Measurements from ENCODE around the gene ARHGEF2.
A peak's percentile ranks its signal among the peaks of the same experiment; 100 is the strongest.
"Not testable (repeated sequence)": the region's sequence is repeated elsewhere in the genome, so short reads cannot be mapped to it uniquely, and the experiment has no call there.

The ARHGEF2 gene

DNA sequence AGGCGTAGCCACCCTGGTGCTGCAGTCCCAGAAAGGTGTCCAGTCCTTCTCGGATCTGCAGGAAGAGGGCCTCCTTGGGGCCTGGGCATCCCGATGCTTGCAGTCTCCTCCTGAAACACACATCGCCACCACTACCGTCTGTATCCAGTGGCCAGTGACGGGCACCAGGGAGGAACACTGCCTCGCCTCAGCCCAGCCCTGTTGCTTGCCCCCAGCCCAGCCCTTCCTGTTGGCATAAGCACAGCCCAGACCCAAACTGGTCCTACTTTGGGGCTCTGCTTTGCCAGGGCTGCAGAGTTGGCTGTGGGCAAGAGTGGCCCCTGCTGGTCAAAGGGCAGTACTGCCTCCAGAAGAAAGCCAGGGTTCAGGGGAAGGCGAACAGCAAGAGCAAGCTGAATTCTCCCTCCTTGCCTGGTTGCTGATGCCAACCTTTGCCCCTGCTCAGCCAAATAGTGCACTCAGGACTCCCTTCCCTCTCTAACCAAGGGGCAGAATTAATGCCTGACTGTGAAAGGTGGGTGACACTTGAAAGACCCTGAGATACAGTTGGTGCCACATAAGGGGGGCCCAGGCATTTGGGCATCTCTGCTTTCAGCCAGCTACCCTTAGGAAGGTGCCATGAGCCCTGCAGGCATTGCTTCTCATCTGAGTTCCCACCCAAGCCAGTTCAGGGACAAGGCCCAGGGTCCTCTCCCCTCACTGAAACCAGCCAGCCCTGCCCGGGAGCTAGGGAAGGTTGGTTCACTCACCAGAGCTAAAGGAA, 11.1 kb upstream of the ARHGEF2 start:
- TF ChIP-seq CTCF (IDR thresholded peaks at IDR 0.05; ENCODE audit: insufficient read depth, low read length, missing control alignments) = peak; percentile 92
- H3K4me3 ChIP-seq (ENCODE audit: low read depth, low read length) = peak overlapping the region; percentile 39
- DNase-seq (ENCODE audit: low read depth, low spot score) = no peak
- POLR2A ChIA-PET = interaction anchor here (0.6 to 1.1 kb wide), 3 partner anchors 12 to 51 kb away, joined by 3 to 4 read pairs (median 3); partner anchors contain the start of gene ARHGEF2
- CTCF ChIA-PET = interaction anchor here (0.6 to 6.4 kb wide), 40 partner anchors 9 to 715 kb away, joined by 3 to 102 read pairs (median 4); partner anchors contain the start of genes ARHGEF2, KHDC4 and SSR2

DNA sequence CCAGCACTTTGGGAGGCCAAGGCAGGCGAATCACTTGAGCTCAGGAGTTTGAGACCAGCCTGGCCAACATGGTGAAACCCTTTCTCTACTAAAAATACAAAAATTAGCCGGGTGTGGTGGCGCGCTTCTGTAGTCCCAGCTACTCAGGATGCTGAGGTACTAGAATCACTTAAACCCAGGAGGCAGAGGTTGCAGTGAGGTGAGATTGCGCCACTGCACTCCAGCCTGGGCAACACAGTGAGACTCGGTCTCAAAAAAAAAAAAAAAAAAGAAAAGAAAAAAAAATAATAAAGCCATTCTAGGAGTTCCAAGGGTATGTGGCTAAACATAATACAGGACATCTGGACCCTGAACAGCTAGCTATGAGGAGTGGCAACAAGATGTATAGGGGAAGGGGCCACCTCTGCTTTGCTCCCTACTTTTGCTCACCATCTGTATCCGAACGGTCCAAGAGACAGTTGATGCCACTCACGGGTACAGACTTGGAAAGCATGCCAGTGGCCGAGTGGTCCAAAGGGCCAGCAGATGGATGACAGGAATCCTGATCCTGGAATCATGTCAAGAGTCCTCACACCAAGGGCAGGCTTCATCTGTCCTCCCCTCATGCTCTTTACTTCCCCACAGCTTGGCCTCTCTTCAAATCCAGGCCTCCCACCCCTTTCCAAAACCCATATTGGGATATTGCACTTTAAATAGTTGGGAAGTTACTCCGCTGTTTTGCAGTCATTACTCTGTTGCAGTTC, 6.7 kb upstream of the ARHGEF2 start:
- H3K4me3 ChIP-seq (ENCODE audit: low read depth, low read length); DNase-seq (ENCODE audit: low read depth, low spot score); POLR2A ChIA-PET: not testable (repeated sequence)
- CTCF ChIA-PET = interaction anchor here (1.5 to 4.8 kb wide), 7 partner anchors 41 to 145 kb away, joined by 3 to 45 read pairs (median 8); no protein-coding TSS in a partner anchor

DNA sequence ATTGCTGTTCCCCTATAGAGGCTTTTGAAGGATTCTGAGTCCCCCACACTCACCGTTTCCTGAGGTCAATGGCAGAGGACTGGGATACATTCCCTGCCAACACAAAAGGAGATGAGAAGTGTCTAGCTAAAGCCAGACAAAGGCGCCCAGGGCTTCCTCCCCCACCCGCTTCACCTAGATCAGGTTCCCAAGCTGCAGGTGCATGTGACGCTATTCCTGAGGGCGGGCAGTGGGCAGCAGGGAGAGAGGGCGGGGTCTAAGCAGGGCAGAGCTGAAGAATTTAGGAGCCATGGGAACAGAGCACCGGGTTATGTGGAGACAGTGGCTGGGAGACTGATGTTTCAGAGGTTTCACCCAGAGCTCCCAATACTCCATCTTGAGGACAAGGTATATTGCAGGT, 6.0 kb upstream of the ARHGEF2 start:
- H3K4me3 ChIP-seq (ENCODE audit: low read depth, low read length) = no peak overlapping the region
- no peak for TF ChIP-seq CTCF (IDR thresholded peaks at IDR 0.05; ENCODE audit: insufficient read depth, low read length, missing control alignments)
- ChIA-PET POLR2A (interaction anchor here (1.0 to 2.7 kb wide), 7 partner anchors 10 to 53 kb away, joined by 3 to 19 read pairs (median 5); partner anchors contain the start of genes KHDC4 and RXFP4), CTCF (interaction anchor here (0.8 to 4.8 kb wide), 10 partner anchors 17 to 146 kb away, joined by 3 to 45 read pairs (median 6); no protein-coding TSS in a partner anchor)
- DNase-seq (ENCODE audit: low read depth, low spot score) = no peak

- no peak for TF ChIP-seq CTCF (IDR thresholded peaks at IDR 0.05; ENCODE audit: insufficient read depth, low read length, missing control alignments)
- ChIA-PET CTCF (interaction anchor here (0.8 to 4.8 kb wide), 12 partner anchors 16 to 147 kb away, joined by 3 to 45 read pairs (median 5); no protein-coding TSS in a partner anchor), POLR2A (interaction anchor here (0.6 to 2.7 kb wide), 9 partner anchors 9 to 90 kb away, joined by 3 to 19 read pairs (median 5); partner anchors contain the start of genes KHDC4 and RXFP4)
- peak; percentile 96 for DNase-seq (ENCODE audit: low read depth, low spot score)
- H3K4me3 ChIP-seq (ENCODE audit: low read depth, low read length) = peak overlapping the region; percentile 88
Observed at GRCh38 chr1:155983191-155984024, 5.1 kb upstream of the ARHGEF2 start.

- CTCF ChIA-PET = interaction anchor here (1.6 to 4.8 kb wide), 2 partner anchors 9 to 45 kb away, joined by 5 to 45 read pairs; no protein-coding TSS in a partner anchor
- no peak for DNase-seq (ENCODE audit: low read depth, low spot score)
- peak overlapping the region; percentile 88 for H3K4me3 ChIP-seq (ENCODE audit: low read depth, low read length)
- TF ChIP-seq CTCF (IDR thresholded peaks at IDR 0.05; ENCODE audit: insufficient read depth, low read length, missing control alignments) = no peak
- POLR2A ChIA-PET = interaction anchor here (0.9 to 2.7 kb wide), 2 partner anchors 14 to 19 kb away, joined by 3 to 19 read pairs; no protein-coding TSS in a partner anchor
Observed at GRCh38 chr1:155982106-155982505, 3.8 kb upstream of the ARHGEF2 start.
